IMR-90 (cell line): ENCODE data around the gene MYBL2. TPM values are rescaled to one million over a fixed set of nuclear protein-coding genes. Genes with fewer than 3 reads are reported as not detected.
A peak's percentile ranks its signal among the peaks of the same experiment; 100 is the strongest.

Experiments used
- ATAC-seq: fragments of 200-7000 bp; cut with Tn5 transposase; 2 replicates; pipeline ENCODE4 v1.9.1; 2020; ENCODE audit warnings: low read depth, mild to moderate bottlenecking, moderate library complexity
- BruUV-seq: library from RNA; stranded (reverse); fragments of 400-500 nt; replicated peaks from 2 replicates; lab custom pipeline; 2021; lab: Mats Ljungman, UMichigan
- CTCF ChIA-PET: fragments of 300-600 bp; formaldehyde crosslinking; extraction: SDS; loops from one replicate; lab custom pipeline; 2021; ENCODE audit warnings: antibody characterized with exemption; lab: Yijun Ruan, JAX
- POLR2A ChIA-PET: fragments of 300-600 bp; sonication (Branson Sonifier 250); formaldehyde crosslinking; loops from one replicate; lab custom pipeline; 2022; ENCODE audit warnings: antibody characterized with exemption; ENCODE audit not compliant: unreplicated experiment; lab: Charles Lee
- DNase-seq: peaks from one replicate; pipeline ENCODE4 v3.0.0; 2013
- H2AFZ ChIP-seq: replicated peaks from 2 replicates; pipeline ENCODE3; 2013; ENCODE audit warnings: low read length, mild to moderate bottlenecking; ENCODE audit not compliant: poor library complexity
- H2AK5ac ChIP-seq: 2 replicates; pipeline ENCODE4 v1.6.1; 2013; ENCODE audit warnings: low read depth, low read length, inconsistent platforms
- H2AK9ac ChIP-seq: replicated peaks from 2 replicates; pipeline ENCODE3; 2013; ENCODE audit warnings: mild to moderate bottlenecking, low read depth, low read length, moderate library complexity; ENCODE audit not compliant: poor library complexity
- H2BK120ac ChIP-seq: 2 replicates; pipeline ENCODE4 v1.6.1; 2013; ENCODE audit warnings: low read depth, low read length, inconsistent platforms
- H2BK15ac ChIP-seq: 3 replicates; pipeline ENCODE4 v1.6.1; 2013; ENCODE audit warnings: low read depth, low read length, inconsistent platforms
- H2BK20ac ChIP-seq: 2 replicates; pipeline ENCODE4 v1.6.1; 2013; ENCODE audit warnings: low read depth, mild to moderate bottlenecking, inconsistent platforms, low read length, moderate library complexity
- H2BK5ac ChIP-seq: 2 replicates; pipeline ENCODE4 v1.6.1; 2013; ENCODE audit warnings: mild to moderate bottlenecking, low read depth, low read length, inconsistent platforms; ENCODE audit not compliant: poor library complexity, severe bottlenecking
- H3K14ac ChIP-seq: replicated peaks from 2 replicates; pipeline ENCODE4 v1.6.1; 2013; ENCODE audit warnings: low read depth, low read length, inconsistent platforms
- H3K18ac ChIP-seq: 2 replicates; pipeline ENCODE4 v1.6.1; 2013; ENCODE audit warnings: low read depth, low read length, control low read depth
- H3K23ac ChIP-seq: 2 replicates; pipeline ENCODE4 v1.6.1; 2013; ENCODE audit warnings: low read depth, low read length, inconsistent platforms
- H3K27ac ChIP-seq: 2 replicates; pipeline ENCODE4 v1.5.1; 2013; ENCODE audit warnings: mild to moderate bottlenecking, control low read depth, low read length; ENCODE audit not compliant: insufficient read depth
- H3K27me3 ChIP-seq: 2 replicates; pipeline ENCODE4 v1.6.1; 2013; ENCODE audit warnings: low read length; ENCODE audit not compliant: control insufficient read depth, insufficient read depth
- H3K36me3 ChIP-seq: 2 replicates; pipeline ENCODE4 v1.6.1; 2013; ENCODE audit warnings: low read length, mixed read lengths; ENCODE audit not compliant: control insufficient read depth, insufficient read depth
- H3K4ac ChIP-seq: 2 replicates; pipeline ENCODE4 v1.6.1; 2013; ENCODE audit warnings: low read depth, low read length, inconsistent platforms
- H3K4me1 ChIP-seq: 2 replicates; pipeline ENCODE4 v1.6.1; 2013; ENCODE audit warnings: low read length, mixed read lengths; ENCODE audit not compliant: control insufficient read depth, insufficient read depth
- H3K4me2 ChIP-seq: 2 replicates; pipeline ENCODE4 v1.6.1; 2013; ENCODE audit warnings: low read depth, mild to moderate bottlenecking, control low read depth, low read length, moderate library complexity
- H3K4me3 ChIP-seq: 2 replicates; pipeline ENCODE4 v1.5.1; 2013; ENCODE audit warnings: low read depth, mild to moderate bottlenecking, control low read depth, low read length, moderate library complexity; ENCODE audit not compliant: insufficient read depth
- H3K56ac ChIP-seq: 2 replicates; pipeline ENCODE4 v1.6.1; 2013; ENCODE audit warnings: low read length, inconsistent platforms; ENCODE audit not compliant: insufficient read depth; ENCODE audit errors: extremely low read depth
- H3K79me1 ChIP-seq, 2 experiments: 2 replicates each; pipeline ENCODE4 v1.6.1; 2013; ENCODE audit warnings: low read length in 2 of 2, inconsistent platforms in 1 of 2, low read depth in 1 of 2
- H3K9ac ChIP-seq: 2 replicates; pipeline ENCODE4 v1.6.1; 2013; ENCODE audit warnings: low read depth, low read length, control low read depth
- H3K9me1 ChIP-seq: 2 replicates; pipeline ENCODE4 v1.6.1; 2013; ENCODE audit warnings: low read length, inconsistent platforms; ENCODE audit not compliant: insufficient read depth
- H3K9me3 ChIP-seq: 2 replicates; pipeline ENCODE4 v1.6.1; 2013; ENCODE audit warnings: low read length; ENCODE audit not compliant: control insufficient read depth, insufficient read depth
- H4K20me1 ChIP-seq: 2 replicates; pipeline ENCODE4 v1.6.1; 2013; ENCODE audit warnings: low read length, inconsistent platforms; ENCODE audit not compliant: insufficient read depth
- H4K5ac ChIP-seq: 2 replicates; pipeline ENCODE4 v1.6.1; 2013; ENCODE audit warnings: mild to moderate bottlenecking, low read depth, low read length, control low read depth
- H4K8ac ChIP-seq, 2 experiments: 2 replicates each; pipeline ENCODE4 v1.6.1; 2013; ENCODE audit warnings: low read depth in 2 of 2, low read length in 2 of 2, control low read depth in 1 of 2, inconsistent platforms in 1 of 2
- H4K91ac ChIP-seq: 2 replicates; pipeline ENCODE4 v1.6.1; 2013; ENCODE audit warnings: low read depth, low read length, inconsistent platforms; ENCODE audit not compliant: insufficient read depth
- CEBPB ChIP-seq: IDR thresholded peaks from 2 replicates; pipeline ENCODE4 v1.6.1; 2012; ENCODE audit warnings: low read depth, low read length, improper control_type of control experiment
- RFX5 ChIP-seq: IDR thresholded peaks from 2 replicates; pipeline ENCODE4 v1.8.0; 2012; ENCODE audit warnings: low read depth, mild to moderate bottlenecking, low read length, moderate library complexity
- WGBS, 2 experiments: methylation state at CpG; one replicate each; pipeline versions ENCODE4 v1.1.5 to v1.1.7; 2013; ENCODE audit warnings: missing lambda C conversion rate in 2 of 2; ENCODE audit not compliant: insufficient read length in 1 of 2; ENCODE audit errors: extremely low coverage in 2 of 2; 5-methylcytosine and 5-hydroxymethylcytosine counted together
- dilution Hi-C: fragments of 300-500 bp; cut with HindIII; formaldehyde crosslinking; loops from one replicate; pipeline ENCODE4 v1.14.3; 2018; ENCODE audit warnings: low sequenced_read_pairs; ENCODE audit not compliant: unreplicated experiment
- in situ Hi-C: fragments of 300-500 bp; cut with MboI; formaldehyde crosslinking; loops from 3 replicates; pipeline ENCODE4 v1.14.3; 2019; ENCODE audit warnings: low sequenced_read_pairs, inconsistent platforms, mixed read lengths
- intact Hi-C: fragments of 100-400 bp; cut with micrococcal nuclease; formaldehyde crosslinking; loops from 2 replicates; pipeline ENCODE4 v1.10.0; 2022
- polyA plus RNA-seq, 3 experiments: library from polyadenylated mRNA; depleted of rRNA; stranded (reverse); fragments of >200 nt; gene quantifications; 2 replicates each; pipeline ENCODE4 v1.2.3, GENCODE V29; 2012; ENCODE audit warnings: low replicate concordance in 1 of 3
- total RNA-seq: library from RNA; depleted of rRNA; stranded (reverse); fragments of >200 nt; gene quantifications from 2 replicates; pipeline ENCODE4 v1.2.3, GENCODE V29; 2012

Gene MYBL2
- total and polyA plus RNA-seq, 2 of the 4 experiments (the other 2 are of a cell fraction), result 12.4 to 23.1 TPM

DNA sequence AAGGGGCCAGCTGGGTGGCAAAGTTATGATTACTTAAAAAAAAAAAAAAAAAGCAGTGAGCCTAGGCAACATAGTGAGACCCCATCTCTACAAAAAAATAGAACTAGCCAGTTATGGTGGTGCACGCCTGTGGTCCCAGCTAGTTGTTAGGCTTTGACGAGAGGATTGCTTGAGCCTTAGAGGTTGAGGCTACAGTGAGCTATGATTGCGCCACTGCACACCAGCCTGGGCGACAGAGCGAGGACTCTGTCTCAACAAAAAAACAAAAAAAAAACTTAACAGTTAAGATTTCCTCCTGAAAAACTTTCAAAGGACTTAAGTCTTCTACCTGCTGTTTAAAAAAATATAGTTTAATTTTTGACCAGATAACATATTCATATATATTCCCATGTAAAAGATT, 57.5 kb downstream of the MYBL2 start:
- Histone ChIP-seq H3K27me3 (no peaks in the 10 kb centered on the region), H3K79me1 (no peaks in the 10 kb centered on the region), H3K4ac (no peak overlapping the region), H2BK120ac (no peak overlapping the region), H3K36me3 (no peaks in the 10 kb centered on the region), H2AFZ (no peak overlapping the region), H3K4me1 (peaks cover 14% of the 10 kb centered on the region), H4K20me1 (no peaks in the 10 kb centered on the region), H4K91ac (no peak overlapping the region), H3K56ac (no peak overlapping the region), H2AK5ac (no peak overlapping the region), H3K18ac (no peak overlapping the region), H3K23ac (no peak overlapping the region), H2BK5ac (no peak overlapping the region), H2AK9ac (no peak overlapping the region), H3K27ac (no peak overlapping the region), H3K9ac (no peak overlapping the region), H4K8ac (no peak overlapping the region), H3K4me2 (no peak overlapping the region), H3K9me1 (no peaks in the 10 kb centered on the region), H4K5ac (no peak overlapping the region), H3K4me3 (no peak overlapping the region), H2BK15ac (no peak overlapping the region), H3K9me3 (peaks cover 3% of the 10 kb centered on the region), H3K14ac (no peak overlapping the region), H2BK20ac (no peak overlapping the region)
- in situ Hi-C loops, result no loop called here
- TF ChIP-seq RFX5, result no peak
- TF ChIP-seq CEBPB, result 0 out of 2 replicates have a peak, but pooled peaks have one; percentile 36
- POLR2A ChIA-PET, result no interaction called here
- no TSS peak for BruUV-seq
- intact Hi-C loops, result no loop called here
- ATAC-seq (no peak), DNase-seq (no peak)
- CTCF ChIA-PET, result no interaction called here
- WGBS, 2 experiments, result no CpG with 5 or more reads among the region's 5 CpGs
- dilution Hi-C loops, result no loop called here
